Astrocyte (in vitro differentiated cells and primary cell): ENCODE data around the gene FOXJ3. TPM values are rescaled to one million over a fixed set of nuclear protein-coding genes. Genes with fewer than 3 reads are reported as not detected.

Experiments
- DNase-seq: peaks from one replicate; pipeline ENCODE4 v3.0.0-alpha.2; 2010; ENCODE audit warnings: low read depth
- FAIRE-seq: peaks from 2 replicates; lab custom pipeline; 2011; peaks lifted over from hg19 to GRCh38; lab: Jason Lieb, UNC
- H2AFZ ChIP-seq: 2 replicates; pipeline ENCODE4 v1.6.0; 2012; ENCODE audit warnings: low read depth, low read length, inconsistent platforms
- H3K27ac ChIP-seq: 2 replicates; pipeline ENCODE4 v1.5.1; 2011; ENCODE audit warnings: low read depth, low read length, inconsistent platforms
- H3K27me3 ChIP-seq: 2 replicates; pipeline ENCODE4 v1.6.0; 2011; ENCODE audit warnings: low read length, inconsistent platforms; ENCODE audit not compliant: insufficient read depth
- H3K36me3 ChIP-seq: 2 replicates; pipeline ENCODE4 v1.5.1; 2011; ENCODE audit warnings: low read length, inconsistent platforms; ENCODE audit not compliant: insufficient read depth
- H3K4me1 ChIP-seq: 2 replicates; pipeline ENCODE4 v1.5.1; 2011; ENCODE audit warnings: low read length, inconsistent platforms; ENCODE audit not compliant: insufficient read depth
- H3K4me2 ChIP-seq: 2 replicates; pipeline ENCODE4 v1.6.0; 2012; ENCODE audit warnings: low read length, inconsistent platforms
- H3K4me3 ChIP-seq: 2 replicates; pipeline ENCODE4 v1.5.1; 2011; ENCODE audit warnings: low read depth, mild to moderate bottlenecking, low read length, inconsistent platforms; ENCODE audit not compliant: insufficient read depth
- H3K79me2 ChIP-seq: 2 replicates; pipeline ENCODE4 v1.6.0; 2012; ENCODE audit warnings: mild to moderate bottlenecking, low read length, inconsistent platforms; ENCODE audit not compliant: insufficient read depth
- H3K9ac ChIP-seq: 2 replicates; pipeline ENCODE4 v1.6.0; 2012; ENCODE audit warnings: mild to moderate bottlenecking, low read length, inconsistent platforms
- H3K9me3 ChIP-seq: 2 replicates; pipeline ENCODE4 v1.5.1; 2012; ENCODE audit warnings: low read depth, mild to moderate bottlenecking, low read length, inconsistent platforms; ENCODE audit not compliant: insufficient read depth
- H4K20me1 ChIP-seq: 2 replicates; pipeline ENCODE4 v1.6.0; 2012; ENCODE audit warnings: low read length, inconsistent platforms; ENCODE audit not compliant: insufficient read depth
- H3K27ac Mint-ChIP-seq: one replicate; pipeline ENCODE4 v1.8.0; 2021; ENCODE audit warnings: mild to moderate bottlenecking, mixed read lengths; ENCODE audit not compliant: unreplicated experiment
- H3K27me3 Mint-ChIP-seq: one replicate; pipeline ENCODE4 v1.8.0; 2021; ENCODE audit warnings: low read depth, mixed read lengths; ENCODE audit not compliant: unreplicated experiment
- H3K36me3 Mint-ChIP-seq: one replicate; pipeline ENCODE4 v1.8.0; 2021; ENCODE audit warnings: low read depth, mixed read lengths; ENCODE audit not compliant: unreplicated experiment
- H3K4me1 Mint-ChIP-seq: one replicate; pipeline ENCODE4 v1.8.0; 2021; ENCODE audit warnings: low read depth, mixed read lengths; ENCODE audit not compliant: unreplicated experiment
- H3K4me3 Mint-ChIP-seq: one replicate; pipeline ENCODE4 v1.8.0; 2021; ENCODE audit warnings: mild to moderate bottlenecking, moderate library complexity, mixed read lengths; ENCODE audit not compliant: unreplicated experiment
- H3K9me3 Mint-ChIP-seq: one replicate; pipeline ENCODE4 v1.8.0; 2021; ENCODE audit warnings: mild to moderate bottlenecking, mixed read lengths; ENCODE audit not compliant: unreplicated experiment
- EZH2 ChIP-seq: IDR thresholded peaks from 2 replicates; pipeline ENCODE4 v1.6.1; 2012; ENCODE audit warnings: mild to moderate bottlenecking, low read length, inconsistent platforms; ENCODE audit not compliant: insufficient read depth
- total RNA-seq: library from RNA; stranded (reverse); gene quantifications from 2 replicates; pipeline ENCODE4 v1.2.1, GENCODE V29; 2021
- TF ChIP-seq, protein P1 (sequence below): IDR thresholded peaks from 2 replicates; pipeline ENCODE4 v1.5.1; 2011; ENCODE audit warnings: low read depth, mild to moderate bottlenecking, inconsistent platforms, low read length, moderate library complexity; ENCODE audit not compliant: insufficient read depth

FOXJ3 gene
- total RNA-seq, 1 donor from 2014 or later, result 41.9 TPM

GRCh38 chr1:42372796-42373195 is 37.8 kb upstream of the FOXJ3 start:
- Mint-ChIP-seq H3K4me3 (no peak overlapping the region), H3K4me1 (peaks cover 8% of the 10 kb centered on the region)
- no peak for FAIRE-seq

DNA sequence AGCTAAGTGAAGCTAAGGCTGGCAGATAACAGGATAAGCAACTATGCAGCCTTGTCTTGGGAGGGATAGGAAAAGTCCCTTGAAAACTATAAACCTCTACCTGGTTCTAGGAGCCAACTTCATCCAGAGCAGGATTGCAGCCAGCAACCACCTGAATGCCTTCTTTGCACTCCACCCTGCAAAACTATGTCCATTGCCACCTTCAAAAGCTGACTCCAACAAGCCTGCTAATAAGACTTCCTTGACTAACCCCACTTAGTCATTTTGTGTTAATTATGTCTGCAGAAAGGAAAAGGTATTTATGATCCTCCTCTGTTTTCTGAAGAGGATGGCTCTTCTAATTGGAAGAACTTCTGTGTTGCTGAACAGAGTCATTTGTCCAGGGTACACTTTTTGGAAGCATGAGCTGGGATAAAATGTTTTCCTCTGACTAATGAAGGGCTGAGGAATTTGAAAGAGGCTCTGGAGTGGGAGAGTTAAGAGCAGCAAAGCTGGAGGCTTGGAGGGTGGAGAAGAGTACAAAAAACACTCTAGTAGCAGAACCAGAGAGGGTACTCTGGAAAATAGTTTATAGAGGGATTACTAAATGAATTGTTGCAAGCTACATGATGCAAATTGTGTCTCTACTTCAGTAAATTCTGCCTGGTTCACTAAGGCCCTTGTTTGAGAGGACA is 36.0 kb upstream of the FOXJ3 start:
- Histone ChIP-seq H3K27me3 (peaks cover 26% of the 10 kb centered on the region), H3K9ac (no peak overlapping the region), H3K79me2 (no peaks in the 10 kb centered on the region), H4K20me1 (no peaks in the 10 kb centered on the region), H3K4me3 (no peak overlapping the region), H2AFZ (no peak overlapping the region), H3K4me2 (no peak overlapping the region), H3K36me3 (no peaks in the 10 kb centered on the region), H3K9me3 (no peaks in the 10 kb centered on the region), H3K4me1 (no peaks in the 10 kb centered on the region), H3K27ac (no peak overlapping the region)
- TF ChIP-seq, protein P1, sequence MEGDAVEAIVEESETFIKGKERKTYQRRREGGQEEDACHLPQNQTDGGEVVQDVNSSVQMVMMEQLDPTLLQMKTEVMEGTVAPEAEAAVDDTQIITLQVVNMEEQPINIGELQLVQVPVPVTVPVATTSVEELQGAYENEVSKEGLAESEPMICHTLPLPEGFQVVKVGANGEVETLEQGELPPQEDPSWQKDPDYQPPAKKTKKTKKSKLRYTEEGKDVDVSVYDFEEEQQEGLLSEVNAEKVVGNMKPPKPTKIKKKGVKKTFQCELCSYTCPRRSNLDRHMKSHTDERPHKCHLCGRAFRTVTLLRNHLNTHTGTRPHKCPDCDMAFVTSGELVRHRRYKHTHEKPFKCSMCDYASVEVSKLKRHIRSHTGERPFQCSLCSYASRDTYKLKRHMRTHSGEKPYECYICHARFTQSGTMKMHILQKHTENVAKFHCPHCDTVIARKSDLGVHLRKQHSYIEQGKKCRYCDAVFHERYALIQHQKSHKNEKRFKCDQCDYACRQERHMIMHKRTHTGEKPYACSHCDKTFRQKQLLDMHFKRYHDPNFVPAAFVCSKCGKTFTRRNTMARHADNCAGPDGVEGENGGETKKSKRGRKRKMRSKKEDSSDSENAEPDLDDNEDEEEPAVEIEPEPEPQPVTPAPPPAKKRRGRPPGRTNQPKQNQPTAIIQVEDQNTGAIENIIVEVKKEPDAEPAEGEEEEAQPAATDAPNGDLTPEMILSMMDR, result no peak
- TF ChIP-seq EZH2, result no peak
- no peaks in the 10 kb centered on the region for H3K9me3 Mint-ChIP-seq
- FAIRE-seq (no peak), DNase-seq (no peak)
- peaks cover 8% of the 10 kb centered on the region for H3K4me1 Mint-ChIP-seq
- H3K27me3 Mint-ChIP-seq, result peaks cover 8% of the 10 kb centered on the region
- H3K36me3 Mint-ChIP-seq, result no peaks in the 10 kb centered on the region
- no peak overlapping the region for H3K4me3 Mint-ChIP-seq
- H3K27ac Mint-ChIP-seq, result no peak overlapping the region

More at GRCh38 chr1:42372796-42373195, 37.8 kb upstream of the FOXJ3 start:
- Histone ChIP-seq H3K4me1 (no peaks in the 10 kb centered on the region), H3K27me3 (peaks cover 22% of the 10 kb centered on the region), H3K36me3 (no peaks in the 10 kb centered on the region), H2AFZ (no peak overlapping the region), H3K9me3 (no peaks in the 10 kb centered on the region), H3K27ac (no peak overlapping the region), H3K4me2 (no peak overlapping the region), H3K4me3 (no peak overlapping the region), H3K79me2 (no peaks in the 10 kb centered on the region), H4K20me1 (no peaks in the 10 kb centered on the region), H3K9ac (no peak overlapping the region)
- no peaks in the 10 kb centered on the region for H3K9me3 Mint-ChIP-seq
- no peak for DNase-seq
- no peak for TF ChIP-seq EZH2
- TF ChIP-seq, protein P1, result no peak
- peaks cover 21% of the 10 kb centered on the region for H3K27me3 Mint-ChIP-seq
- H3K27ac Mint-ChIP-seq, result no peak overlapping the region
- peaks cover 3% of the 10 kb centered on the region for H3K36me3 Mint-ChIP-seq

- H3K27me3 Mint-ChIP-seq, result peaks cover 7% of the 10 kb centered on the region
- Histone ChIP-seq H3K9ac (no peak overlapping the region), H3K4me2 (no peak overlapping the region), H3K36me3 (no peaks in the 10 kb centered on the region), H2AFZ (no peak overlapping the region), H3K4me1 (no peaks in the 10 kb centered on the region), H3K4me3 (no peak overlapping the region), H3K27ac (no peak overlapping the region), H4K20me1 (no peaks in the 10 kb centered on the region), H3K27me3 (peaks cover 26% of the 10 kb centered on the region), H3K79me2 (no peaks in the 10 kb centered on the region), H3K9me3 (no peaks in the 10 kb centered on the region)
- H3K36me3 Mint-ChIP-seq, result no peaks in the 10 kb centered on the region
- TF ChIP-seq, protein P1, result no peak
- TF ChIP-seq EZH2, result no peak
- DNase-seq (no peak), FAIRE-seq (no peak)
- H3K4me3 Mint-ChIP-seq, result no peak overlapping the region
- no peak overlapping the region for H3K27ac Mint-ChIP-seq
- no peaks in the 10 kb centered on the region for H3K9me3 Mint-ChIP-seq
- peaks cover 8% of the 10 kb centered on the region for H3K4me1 Mint-ChIP-seq
Measured at GRCh38 chr1:42369471-42369870, 34.4 kb upstream of the FOXJ3 start.
